ENCODE data around the gene C11orf98.

DNA sequence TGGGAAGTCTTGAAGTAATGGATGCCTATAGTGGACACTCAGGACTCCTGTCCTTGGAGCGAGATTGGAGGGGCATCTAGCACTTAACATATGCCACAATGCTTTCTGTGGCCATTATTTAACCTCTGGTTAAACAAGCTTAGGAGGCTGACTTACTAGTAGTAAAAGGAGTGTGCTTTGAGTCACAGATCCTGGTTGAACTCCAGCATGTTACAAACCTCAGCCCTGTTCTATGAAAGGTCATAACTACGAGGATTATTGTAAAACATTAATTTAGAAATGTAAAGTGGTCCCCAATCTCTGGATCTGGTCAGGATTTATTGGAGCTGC, 8.2 kb upstream of the C11orf98 start:
- TF ChIP-seq, protein P1, sequence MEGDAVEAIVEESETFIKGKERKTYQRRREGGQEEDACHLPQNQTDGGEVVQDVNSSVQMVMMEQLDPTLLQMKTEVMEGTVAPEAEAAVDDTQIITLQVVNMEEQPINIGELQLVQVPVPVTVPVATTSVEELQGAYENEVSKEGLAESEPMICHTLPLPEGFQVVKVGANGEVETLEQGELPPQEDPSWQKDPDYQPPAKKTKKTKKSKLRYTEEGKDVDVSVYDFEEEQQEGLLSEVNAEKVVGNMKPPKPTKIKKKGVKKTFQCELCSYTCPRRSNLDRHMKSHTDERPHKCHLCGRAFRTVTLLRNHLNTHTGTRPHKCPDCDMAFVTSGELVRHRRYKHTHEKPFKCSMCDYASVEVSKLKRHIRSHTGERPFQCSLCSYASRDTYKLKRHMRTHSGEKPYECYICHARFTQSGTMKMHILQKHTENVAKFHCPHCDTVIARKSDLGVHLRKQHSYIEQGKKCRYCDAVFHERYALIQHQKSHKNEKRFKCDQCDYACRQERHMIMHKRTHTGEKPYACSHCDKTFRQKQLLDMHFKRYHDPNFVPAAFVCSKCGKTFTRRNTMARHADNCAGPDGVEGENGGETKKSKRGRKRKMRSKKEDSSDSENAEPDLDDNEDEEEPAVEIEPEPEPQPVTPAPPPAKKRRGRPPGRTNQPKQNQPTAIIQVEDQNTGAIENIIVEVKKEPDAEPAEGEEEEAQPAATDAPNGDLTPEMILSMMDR (IDR thresholded peaks at IDR 0.05): no peak
- no peak for TF ChIP-seq POLR2A (IDR thresholded peaks at IDR 0.05)

All from Peyer's patch (tissue), 4 donors.